Hepatocyte (in vitro differentiated cells): ENCODE measurements around the gene ATP8A2. TPM values are rescaled to one million over a fixed set of nuclear protein-coding genes. Genes with fewer than 3 reads are reported as not detected.

Source experiments
- DNase-seq: peaks from one replicate; pipeline ENCODE4 v3.0.0-alpha.2; 2016; ENCODE audit warnings: low spot score
- H2AFZ ChIP-seq: fragments of 200-600 bp; sonication (generic); 2 replicates; pipeline ENCODE4 v1.6.0; 2016; ENCODE audit warnings: antibody characterized with exemption, mild to moderate bottlenecking
- H3K27ac ChIP-seq: fragments of 200-600 bp; sonication (generic); 2 replicates; pipeline ENCODE4 v1.5.1; 2016; ENCODE audit warnings: mild to moderate bottlenecking
- H3K27me3 ChIP-seq: fragments of 200-600 bp; sonication (generic); 2 replicates; pipeline ENCODE4 v1.6.1; 2016
- H3K36me3 ChIP-seq: fragments of 200-600 bp; sonication (generic); replicated peaks from 2 replicates; pipeline ENCODE4 v1.5.1; 2016; ENCODE audit warnings: low read depth; ENCODE audit not compliant: insufficient read depth
- H3K4me1 ChIP-seq: fragments of 200-600 bp; sonication (generic); 2 replicates; pipeline ENCODE4 v1.5.1; 2016; ENCODE audit warnings: mild to moderate bottlenecking, moderate library complexity; ENCODE audit not compliant: insufficient read depth
- H3K4me2 ChIP-seq: fragments of 200-600 bp; sonication (generic); 2 replicates; pipeline ENCODE4 v1.6.0; 2016
- H3K4me3 ChIP-seq: fragments of 200-600 bp; sonication (generic); 2 replicates; pipeline ENCODE4 v1.5.1; 2016; ENCODE audit warnings: mild to moderate bottlenecking
- H3K79me2 ChIP-seq: fragments of 200-600 bp; sonication (generic); 2 replicates; pipeline ENCODE4 v1.6.0; 2017; ENCODE audit warnings: mild to moderate bottlenecking
- H3K9me2 ChIP-seq: fragments of 200-600 bp; sonication (generic); replicated peaks from 2 replicates; pipeline ENCODE4 v1.6.0; 2017; ENCODE audit warnings: mild to moderate bottlenecking; ENCODE audit not compliant: insufficient read depth
- H3K9me3 ChIP-seq: fragments of 200-600 bp; sonication (generic); 2 replicates; pipeline ENCODE4 v1.5.1; 2016; ENCODE audit warnings: low read depth, mild to moderate bottlenecking
- H4K20me1 ChIP-seq: fragments of 200-600 bp; sonication (generic); 2 replicates; pipeline ENCODE4 v1.6.0; 2016; ENCODE audit warnings: mild to moderate bottlenecking; ENCODE audit not compliant: insufficient read depth, poor library complexity, severe bottlenecking
- EZH2 ChIP-seq: fragments of 200-600 bp; sonication (generic); IDR thresholded peaks from 2 replicates; pipeline ENCODE4 v1.6.1; 2016; ENCODE audit warnings: antibody characterized with exemption, mild to moderate bottlenecking, borderline replicate concordance
- EZH2phosphoT487 ChIP-seq: fragments of 200-600 bp; sonication (generic); IDR thresholded peaks from one replicate; pipeline ENCODE4 v1.6.1; 2018; ENCODE audit warnings: antibody characterized with exemption, mild to moderate bottlenecking, low read depth, moderate library complexity; ENCODE audit not compliant: unreplicated experiment, severe bottlenecking
- WGBS: methylation state at CpG from one replicate; pipeline ENCODE4 v1.1.6; 2016; ENCODE audit warnings: low lambda C conversion rate; ENCODE audit errors: missing lambda C conversion rate; 5-methylcytosine and 5-hydroxymethylcytosine counted together
- polyA plus RNA-seq: library from polyadenylated mRNA; unstranded; fragments of >200 nt; fragmentation: Nextera tagmentation; extraction: Ambion mirVana; gene quantifications from 2 replicates; pipeline ENCODE4 v1.2.1, GENCODE V29; 2016
- total RNA-seq: library from RNA; depleted of rRNA; stranded (reverse); fragments of >200 nt; gene quantifications from 2 replicates; pipeline ENCODE4 v1.2.3, GENCODE V29; 2014
- TF ChIP-seq, protein P1 (sequence below): fragments of 200-600 bp; sonication (generic); IDR thresholded peaks from 2 replicates; pipeline ENCODE4 v1.5.1; 2016; ENCODE audit warnings: antibody characterized with exemption, mild to moderate bottlenecking; ENCODE audit not compliant: poor library complexity

The ATP8A2 gene
- total and polyA plus RNA-seq, 2 experiments from 2014 or later, result 2.1 to 3.1 TPM

GRCh38 chr13:25375727-25376358, 4.1 kb downstream of the ATP8A2 start:
- Histone ChIP-seq H3K9me3 (no peaks in the 10 kb centered on the region), H3K4me2 (no peak overlapping the region), H4K20me1 (no peaks in the 10 kb centered on the region), H3K27me3 (peaks cover 44% of the 10 kb centered on the region), H3K27ac (no peak overlapping the region), H3K36me3 (no peaks in the 10 kb centered on the region), H3K9me2 (no peaks in the 10 kb centered on the region), H2AFZ (no peak overlapping the region), H3K4me1 (no peaks in the 10 kb centered on the region), H3K79me2 (no peaks in the 10 kb centered on the region), H3K4me3 (no peak overlapping the region)
- peak; percentile 56 for DNase-seq
- 41% methylated on average over 9 of the region's 9 CpGs for WGBS
- TF ChIP-seq EZH2phosphoT487 (no peak), EZH2 (no peak)
- TF ChIP-seq, protein P1, sequence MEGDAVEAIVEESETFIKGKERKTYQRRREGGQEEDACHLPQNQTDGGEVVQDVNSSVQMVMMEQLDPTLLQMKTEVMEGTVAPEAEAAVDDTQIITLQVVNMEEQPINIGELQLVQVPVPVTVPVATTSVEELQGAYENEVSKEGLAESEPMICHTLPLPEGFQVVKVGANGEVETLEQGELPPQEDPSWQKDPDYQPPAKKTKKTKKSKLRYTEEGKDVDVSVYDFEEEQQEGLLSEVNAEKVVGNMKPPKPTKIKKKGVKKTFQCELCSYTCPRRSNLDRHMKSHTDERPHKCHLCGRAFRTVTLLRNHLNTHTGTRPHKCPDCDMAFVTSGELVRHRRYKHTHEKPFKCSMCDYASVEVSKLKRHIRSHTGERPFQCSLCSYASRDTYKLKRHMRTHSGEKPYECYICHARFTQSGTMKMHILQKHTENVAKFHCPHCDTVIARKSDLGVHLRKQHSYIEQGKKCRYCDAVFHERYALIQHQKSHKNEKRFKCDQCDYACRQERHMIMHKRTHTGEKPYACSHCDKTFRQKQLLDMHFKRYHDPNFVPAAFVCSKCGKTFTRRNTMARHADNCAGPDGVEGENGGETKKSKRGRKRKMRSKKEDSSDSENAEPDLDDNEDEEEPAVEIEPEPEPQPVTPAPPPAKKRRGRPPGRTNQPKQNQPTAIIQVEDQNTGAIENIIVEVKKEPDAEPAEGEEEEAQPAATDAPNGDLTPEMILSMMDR, result peak; percentile 69

GRCh38 chr13:25377244-25377962, 5.6 kb downstream of the ATP8A2 start:
- no peak for DNase-seq
- Histone ChIP-seq H3K4me1 (no peaks in the 10 kb centered on the region), H3K4me2 (no peak overlapping the region), H3K27me3 (peaks cover 30% of the 10 kb centered on the region), H3K4me3 (no peak overlapping the region), H3K36me3 (no peaks in the 10 kb centered on the region), H2AFZ (no peak overlapping the region), H3K9me3 (no peaks in the 10 kb centered on the region), H3K27ac (no peak overlapping the region), H3K79me2 (no peaks in the 10 kb centered on the region), H4K20me1 (no peaks in the 10 kb centered on the region), H3K9me2 (no peaks in the 10 kb centered on the region)
- WGBS, result 90% methylated on average over 7 of the region's 7 CpGs
- TF ChIP-seq, protein P1, result no peak
- TF ChIP-seq EZH2phosphoT487, result no peak
- no peak for TF ChIP-seq EZH2

- 86% methylated on average over 5 of the region's 5 CpGs for WGBS
- DNase-seq, result no peak
- Histone ChIP-seq H2AFZ (no peak overlapping the region), H3K79me2 (no peaks in the 10 kb centered on the region), H3K9me3 (no peaks in the 10 kb centered on the region), H3K4me1 (no peaks in the 10 kb centered on the region), H3K36me3 (no peaks in the 10 kb centered on the region), H4K20me1 (no peaks in the 10 kb centered on the region), H3K9me2 (no peaks in the 10 kb centered on the region), H3K27ac (no peak overlapping the region), H3K4me3 (no peak overlapping the region), H3K27me3 (peaks cover 19% of the 10 kb centered on the region), H3K4me2 (no peak overlapping the region)
- TF ChIP-seq EZH2phosphoT487, result no peak
- no peak for TF ChIP-seq EZH2
- TF ChIP-seq, protein P1, result no peak
Measured at GRCh38 chr13:25378528-25378927, 6.8 kb downstream of the ATP8A2 start.
